Ishikawa (cell line): ENCODE results near the gene NXNL2.

ENCODE experiments used
- CEBPB ChIP-seq: IDR thresholded peaks from 2 replicates; pipeline ENCODE4 v1.6.1; 2012
- CREB1 ChIP-seq: IDR thresholded peaks from 2 replicates; pipeline ENCODE4 v1.6.1; 2012; ENCODE audit warnings: low read depth
- EGR1 ChIP-seq: IDR thresholded peaks from 2 replicates; pipeline ENCODE4 v1.6.1; 2012
- EP300 ChIP-seq: IDR thresholded peaks from 2 replicates; pipeline ENCODE4 v1.6.1; 2012; ENCODE audit warnings: borderline replicate concordance
- FOXM1 ChIP-seq: IDR thresholded peaks from 2 replicates; pipeline ENCODE4 v1.6.1; 2012; ENCODE audit warnings: low read depth, borderline replicate concordance
- NFIC ChIP-seq: IDR thresholded peaks from 2 replicates; pipeline ENCODE4 v1.6.1; 2012
- RAD21 ChIP-seq: IDR thresholded peaks from 2 replicates; pipeline ENCODE4 v1.6.1; 2012; ENCODE audit warnings: low read depth
- TAF1 ChIP-seq: IDR thresholded peaks from 2 replicates; pipeline ENCODE4 v1.6.1; 2012; ENCODE audit warnings: low read depth, mild to moderate bottlenecking
- TCF12 ChIP-seq: IDR thresholded peaks from 2 replicates; pipeline ENCODE4 v1.6.1; 2012; ENCODE audit warnings: low read depth
- TEAD4 ChIP-seq: IDR thresholded peaks from 2 replicates; pipeline ENCODE4 v1.6.1; 2012
- YY1 ChIP-seq: IDR thresholded peaks from 2 replicates; pipeline ENCODE4 v1.6.1; 2012; ENCODE audit warnings: low read depth
- ZBTB7A ChIP-seq: IDR thresholded peaks from 2 replicates; pipeline ENCODE4 v1.6.1; 2012; ENCODE audit warnings: low read depth
- TF ChIP-seq, protein P1 (sequence below): IDR thresholded peaks from 2 replicates; pipeline ENCODE4 v1.6.1; 2012
- TF ChIP-seq, protein P2 (sequence below): IDR thresholded peaks from 2 replicates; pipeline ENCODE4 v1.6.1; 2012; ENCODE audit warnings: low read depth, mild to moderate bottlenecking
- TF ChIP-seq, protein P3 (sequence below): IDR thresholded peaks from 2 replicates; pipeline ENCODE4 v1.6.1; 2012

NXNL2 gene

DNA sequence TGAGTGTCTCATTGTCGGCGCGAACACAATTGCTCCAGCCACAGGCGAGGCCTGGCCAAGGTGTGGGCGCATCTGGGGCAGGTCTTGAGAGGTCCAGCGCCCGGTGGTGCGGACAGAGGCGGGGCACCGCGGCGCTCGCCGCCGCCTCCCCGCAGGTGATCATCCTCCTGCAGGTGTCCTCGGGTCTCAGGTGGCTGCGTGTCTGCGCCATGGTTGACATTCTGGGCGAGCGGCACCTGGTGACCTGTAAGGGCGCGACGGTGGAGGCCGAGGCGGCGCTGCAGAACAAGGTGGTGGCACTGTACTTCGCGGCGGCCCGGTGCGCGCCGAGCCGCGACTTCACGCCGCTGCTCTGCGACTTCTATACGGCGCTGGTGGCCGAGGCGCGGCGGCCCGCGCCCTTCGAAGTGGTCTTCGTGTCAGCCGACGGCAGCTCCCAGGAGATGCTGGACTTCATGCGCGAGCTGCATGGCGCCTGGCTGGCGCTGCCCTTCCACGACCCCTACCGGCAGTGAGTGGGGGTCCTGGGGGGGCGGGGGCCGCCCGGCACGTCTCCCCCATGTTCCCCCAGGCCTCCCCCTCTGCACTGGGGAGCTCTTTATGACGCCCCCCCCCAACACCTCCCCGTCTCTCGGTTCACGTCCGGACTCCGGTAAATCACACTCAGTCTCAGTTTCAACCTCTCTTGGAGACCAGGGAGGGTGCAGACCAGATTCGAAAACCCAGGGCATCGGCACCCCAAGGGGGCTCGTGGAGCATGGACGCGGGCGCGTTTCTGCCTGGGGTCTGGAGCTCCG, 446 bp downstream of the NXNL2 start:
- TF ChIP-seq FOXM1, result no peak
- no peak for TF ChIP-seq RAD21
- TF ChIP-seq CEBPB, result no peak
- TF ChIP-seq EGR1, result no peak
- TF ChIP-seq NFIC, result no peak
- TF ChIP-seq TEAD4, result 0 out of 2 replicates have a peak, but pooled peaks have one; percentile 30
- TF ChIP-seq CREB1, result no peak
- no peak for TF ChIP-seq EP300
- TF ChIP-seq TCF12, result peak; percentile 19; the same call in 1 of the 2 replicates
- TF ChIP-seq, protein P1, sequence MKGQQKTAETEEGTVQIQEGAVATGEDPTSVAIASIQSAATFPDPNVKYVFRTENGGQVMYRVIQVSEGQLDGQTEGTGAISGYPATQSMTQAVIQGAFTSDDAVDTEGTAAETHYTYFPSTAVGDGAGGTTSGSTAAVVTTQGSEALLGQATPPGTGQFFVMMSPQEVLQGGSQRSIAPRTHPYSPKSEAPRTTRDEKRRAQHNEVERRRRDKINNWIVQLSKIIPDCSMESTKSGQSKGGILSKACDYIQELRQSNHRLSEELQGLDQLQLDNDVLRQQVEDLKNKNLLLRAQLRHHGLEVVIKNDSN, result no peak
- TF ChIP-seq, protein P2, sequence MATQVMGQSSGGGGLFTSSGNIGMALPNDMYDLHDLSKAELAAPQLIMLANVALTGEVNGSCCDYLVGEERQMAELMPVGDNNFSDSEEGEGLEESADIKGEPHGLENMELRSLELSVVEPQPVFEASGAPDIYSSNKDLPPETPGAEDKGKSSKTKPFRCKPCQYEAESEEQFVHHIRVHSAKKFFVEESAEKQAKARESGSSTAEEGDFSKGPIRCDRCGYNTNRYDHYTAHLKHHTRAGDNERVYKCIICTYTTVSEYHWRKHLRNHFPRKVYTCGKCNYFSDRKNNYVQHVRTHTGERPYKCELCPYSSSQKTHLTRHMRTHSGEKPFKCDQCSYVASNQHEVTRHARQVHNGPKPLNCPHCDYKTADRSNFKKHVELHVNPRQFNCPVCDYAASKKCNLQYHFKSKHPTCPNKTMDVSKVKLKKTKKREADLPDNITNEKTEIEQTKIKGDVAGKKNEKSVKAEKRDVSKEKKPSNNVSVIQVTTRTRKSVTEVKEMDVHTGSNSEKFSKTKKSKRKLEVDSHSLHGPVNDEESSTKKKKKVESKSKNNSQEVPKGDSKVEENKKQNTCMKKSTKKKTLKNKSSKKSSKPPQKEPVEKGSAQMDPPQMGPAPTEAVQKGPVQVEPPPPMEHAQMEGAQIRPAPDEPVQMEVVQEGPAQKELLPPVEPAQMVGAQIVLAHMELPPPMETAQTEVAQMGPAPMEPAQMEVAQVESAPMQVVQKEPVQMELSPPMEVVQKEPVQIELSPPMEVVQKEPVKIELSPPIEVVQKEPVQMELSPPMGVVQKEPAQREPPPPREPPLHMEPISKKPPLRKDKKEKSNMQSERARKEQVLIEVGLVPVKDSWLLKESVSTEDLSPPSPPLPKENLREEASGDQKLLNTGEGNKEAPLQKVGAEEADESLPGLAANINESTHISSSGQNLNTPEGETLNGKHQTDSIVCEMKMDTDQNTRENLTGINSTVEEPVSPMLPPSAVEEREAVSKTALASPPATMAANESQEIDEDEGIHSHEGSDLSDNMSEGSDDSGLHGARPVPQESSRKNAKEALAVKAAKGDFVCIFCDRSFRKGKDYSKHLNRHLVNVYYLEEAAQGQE, result no peak
- TF ChIP-seq, protein P3, sequence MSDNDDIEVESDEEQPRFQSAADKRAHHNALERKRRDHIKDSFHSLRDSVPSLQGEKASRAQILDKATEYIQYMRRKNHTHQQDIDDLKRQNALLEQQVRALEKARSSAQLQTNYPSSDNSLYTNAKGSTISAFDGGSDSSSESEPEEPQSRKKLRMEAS, result peak; percentile 78
- peak; percentile 70; the same call in 1 of the 2 replicates for TF ChIP-seq ZBTB7A
- TF ChIP-seq YY1, result no peak
- no peak; the same call in 1 of the 2 replicates for TF ChIP-seq TAF1

DNA sequence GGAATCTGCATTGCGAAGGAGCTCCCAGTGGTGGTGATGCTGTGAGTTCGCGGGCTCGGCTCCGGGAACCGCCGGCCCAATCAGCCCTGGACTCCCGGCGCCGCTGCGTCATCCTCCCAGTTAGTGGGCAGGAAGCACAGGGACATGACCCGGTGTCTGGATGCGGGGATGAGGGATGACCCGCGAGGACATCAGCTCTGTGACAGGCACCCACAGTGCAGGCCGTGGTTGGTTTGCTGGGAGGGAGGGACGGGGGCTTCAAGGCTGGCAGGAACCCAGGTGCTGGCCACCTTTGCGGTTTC, 996 bp downstream of the NXNL2 start:
- no peak for TF ChIP-seq RAD21
- TF ChIP-seq, protein P1, result no peak
- no peak for TF ChIP-seq FOXM1
- TF ChIP-seq EGR1, result no peak
- TF ChIP-seq, protein P3, result no peak
- no peak for TF ChIP-seq TEAD4
- no peak for TF ChIP-seq TCF12
- no peak for TF ChIP-seq ZBTB7A
- TF ChIP-seq, protein P2, result no peak
- TF ChIP-seq TAF1, result no peak
- no peak for TF ChIP-seq YY1
- no peak for TF ChIP-seq CREB1
- no peak for TF ChIP-seq NFIC
- no peak for TF ChIP-seq EP300
- TF ChIP-seq CEBPB, result no peak

DNA sequence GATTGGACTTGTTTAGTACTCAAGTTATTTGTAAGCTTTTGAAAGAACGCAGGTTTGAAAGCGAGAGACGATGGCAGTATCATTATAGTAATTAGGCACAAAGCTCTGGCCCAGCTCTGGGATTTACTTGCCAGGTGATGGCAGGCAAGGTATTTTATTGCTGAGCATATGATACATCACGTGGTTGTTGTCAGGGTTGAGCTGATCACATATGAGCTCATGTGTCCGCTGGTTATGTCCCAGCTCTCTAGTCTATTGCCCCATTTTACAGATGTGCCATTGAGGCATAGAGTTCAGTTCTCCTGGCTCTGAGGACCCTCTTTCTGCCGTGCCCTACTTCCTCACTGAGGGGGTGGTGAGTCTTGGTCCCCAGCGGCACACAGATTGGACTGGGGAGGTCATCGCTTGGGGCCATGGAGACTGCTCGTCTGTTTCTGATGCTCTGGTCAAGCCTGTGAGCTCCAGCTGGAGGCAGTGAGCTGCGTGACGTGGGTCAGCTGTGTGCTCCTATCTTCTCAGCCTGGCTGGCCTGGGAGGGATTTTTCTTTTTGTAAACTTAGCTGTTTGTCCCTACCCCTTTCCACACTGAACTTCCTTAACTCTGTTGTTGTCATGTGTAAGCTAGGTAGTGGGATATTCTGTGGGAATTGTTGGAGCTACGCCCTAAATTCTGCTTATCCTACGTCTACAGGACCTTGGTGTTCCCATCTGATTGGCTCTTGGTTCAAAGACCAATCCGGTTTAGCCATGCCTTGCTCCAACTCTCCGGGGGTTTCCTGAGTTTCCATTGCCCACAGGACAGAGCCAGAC, 2.2 kb downstream of the NXNL2 start:
- TF ChIP-seq YY1, result no peak
- no peak for TF ChIP-seq TAF1
- no peak for TF ChIP-seq TEAD4
- TF ChIP-seq, protein P2, result no peak
- no peak for TF ChIP-seq EGR1
- TF ChIP-seq FOXM1, result no peak

DNA sequence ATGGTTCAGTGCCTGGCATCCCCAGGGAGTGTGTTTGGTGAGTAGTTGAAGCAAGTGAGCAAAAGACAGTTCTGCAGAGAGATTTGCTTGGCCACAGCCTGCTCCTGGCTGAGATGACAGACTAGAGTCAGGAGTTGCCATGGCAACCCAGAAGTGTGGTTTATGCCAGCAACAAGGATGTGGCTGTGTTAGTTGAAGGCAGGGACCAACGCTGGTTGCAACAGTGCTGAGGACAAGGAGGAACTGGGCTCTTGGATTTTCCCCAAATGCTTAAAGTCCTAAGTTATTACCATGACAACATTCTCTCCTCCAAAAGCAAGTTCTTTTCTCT, 2.7 kb downstream of the NXNL2 start:
- TF ChIP-seq, protein P3, result no peak
- TF ChIP-seq FOXM1 (no peak), TCF12 (no peak)
- TF ChIP-seq, protein P1, result no peak
